IPS-20b (cell line): ENCODE measurements around the gene KANTR.
"Not testable (repeated sequence)": the region's sequence is repeated elsewhere in the genome, so short reads cannot be mapped to it uniquely, and the experiment has no call there.

Experiments
- H3K27ac ChIP-seq: one replicate; pipeline ENCODE4 v1.5.1; 2013; ENCODE audit warnings: low read length
- H3K27me3 ChIP-seq: 2 replicates; pipeline ENCODE4 v1.6.1; 2013; ENCODE audit warnings: mild to moderate bottlenecking, low read length, inconsistent platforms; ENCODE audit not compliant: insufficient read depth
- H3K36me3 ChIP-seq: 2 replicates; pipeline ENCODE4 v1.6.1; 2013; ENCODE audit warnings: low read depth, mild to moderate bottlenecking, inconsistent platforms, low read length, moderate library complexity; ENCODE audit not compliant: insufficient read depth
- H3K4me1 ChIP-seq: 2 replicates; pipeline ENCODE4 v1.6.1; 2013; ENCODE audit warnings: mild to moderate bottlenecking, control low read depth, inconsistent platforms, low read length, moderate library complexity; ENCODE audit not compliant: insufficient read depth
- H3K4me3 ChIP-seq: 2 replicates; pipeline ENCODE4 v1.5.1; 2013; ENCODE audit warnings: mild to moderate bottlenecking, low read length, inconsistent platforms
- H3K9ac ChIP-seq: 2 replicates; pipeline ENCODE4 v1.6.1; 2013; ENCODE audit warnings: low read depth, mild to moderate bottlenecking, inconsistent platforms, low read length, moderate library complexity
- H3K9me3 ChIP-seq: 2 replicates; pipeline ENCODE4 v1.6.1; 2013; ENCODE audit warnings: mild to moderate bottlenecking, low read depth, low read length, inconsistent platforms; ENCODE audit not compliant: insufficient read depth

Gene KANTR

GRCh38 chrX:53153581-53153980, 59.6 kb downstream of the KANTR start:
- Histone ChIP-seq H3K4me1 (no peaks in the 10 kb centered on the region), H3K36me3 (no peaks in the 10 kb centered on the region), H3K9me3 (no peaks in the 10 kb centered on the region)

GRCh38 chrX:53155512-53156206, 61.7 kb downstream of the KANTR start:
- no peak overlapping the region for H3K27ac ChIP-seq
- H3K27me3 ChIP-seq = no peaks in the 10 kb centered on the region
- H3K4me3 ChIP-seq = no peak overlapping the region
- no peaks in the 10 kb centered on the region for H3K9me3 ChIP-seq
- H3K4me1 ChIP-seq = no peaks in the 10 kb centered on the region
- no peak overlapping the region for H3K9ac ChIP-seq
- H3K36me3 ChIP-seq = no peaks in the 10 kb centered on the region

More at GRCh38 chrX:53153581-53153980, 59.6 kb downstream of the KANTR start:
- Histone ChIP-seq H3K9ac (no peak overlapping the region), H3K27me3 (no peaks in the 10 kb centered on the region), H3K27ac (no peak overlapping the region), H3K4me3 (no peak overlapping the region)

GRCh38 chrX:53156207-53156596, 62.3 kb downstream of the KANTR start:
- H3K27me3 ChIP-seq = no peaks in the 10 kb centered on the region
- H3K36me3 ChIP-seq = no peaks in the 10 kb centered on the region
- H3K4me1 ChIP-seq = no peaks in the 10 kb centered on the region
- no peak overlapping the region for H3K27ac ChIP-seq
- H3K9ac ChIP-seq = no peak overlapping the region
- no peak overlapping the region for H3K4me3 ChIP-seq
- no peaks in the 10 kb centered on the region for H3K9me3 ChIP-seq

GRCh38 chrX:53159184-53159583, 65.2 kb downstream of the KANTR start:
- no peak overlapping the region for H3K9ac ChIP-seq
- H3K27me3 ChIP-seq = no peaks in the 10 kb centered on the region
- H3K4me3 ChIP-seq = no peak overlapping the region

GRCh38 chrX:53160297-53160983, 66.5 kb downstream of the KANTR start:
- peaks cover 2% of the 10 kb centered on the region; the same call in 1 of the 2 replicates for H3K4me1 ChIP-seq
- H3K27ac ChIP-seq = no peak overlapping the region
- H3K4me3 ChIP-seq = no peak overlapping the region
- no peaks in the 10 kb centered on the region for H3K9me3 ChIP-seq
- no peak overlapping the region for H3K9ac ChIP-seq
- no peaks in the 10 kb centered on the region for H3K27me3 ChIP-seq
- no peaks in the 10 kb centered on the region for H3K36me3 ChIP-seq

More at GRCh38 chrX:53159184-53159583, 65.2 kb downstream of the KANTR start:
- Histone ChIP-seq H3K4me1 (peaks cover 2% of the 10 kb centered on the region; the same call in 1 of the 2 replicates), H3K27ac (no peak overlapping the region), H3K36me3 (no peaks in the 10 kb centered on the region), H3K9me3 (no peaks in the 10 kb centered on the region)

GRCh38 chrX:53163436-53163835, 69.5 kb downstream of the KANTR start:
- no peaks in the 10 kb centered on the region for H3K27me3 ChIP-seq
- no peak overlapping the region for H3K27ac ChIP-seq
- H3K9ac ChIP-seq = no peak overlapping the region
- H3K9me3 ChIP-seq = no peaks in the 10 kb centered on the region
- H3K4me1 ChIP-seq = peaks cover 2% of the 10 kb centered on the region; the same call in 1 of the 2 replicates
- H3K36me3 ChIP-seq = no peaks in the 10 kb centered on the region
- no peak overlapping the region for H3K4me3 ChIP-seq

- H3K27me3 ChIP-seq, H3K4me1 ChIP-seq, H3K9ac ChIP-seq, H3K36me3 ChIP-seq, H3K27ac ChIP-seq, H3K9me3 ChIP-seq, H3K4me3 ChIP-seq: not testable (repeated sequence)
These were observed 70.6 kb downstream of the KANTR start for GRCh38 chrX:53164566-53164965.

- Histone ChIP-seq H3K4me1 (peaks cover 2% of the 10 kb centered on the region; the same call in 1 of the 2 replicates), H3K9ac (no peak overlapping the region), H3K27ac (no peak overlapping the region), H3K4me3 (no peak overlapping the region), H3K27me3 (no peaks in the 10 kb centered on the region), H3K36me3 (no peaks in the 10 kb centered on the region), H3K9me3 (no peaks in the 10 kb centered on the region)
These were observed 72.2 kb downstream of the KANTR start for GRCh38 chrX:53166103-53166502.

GRCh38 chrX:53171356-53171755, 77.4 kb downstream of the KANTR start:
- Histone ChIP-seq H3K27me3 (no peaks in the 10 kb centered on the region), H3K36me3 (no peaks in the 10 kb centered on the region), H3K9me3 (no peaks in the 10 kb centered on the region), H3K4me3 (no peak overlapping the region), H3K27ac (no peak overlapping the region), H3K4me1 (no peaks in the 10 kb centered on the region), H3K9ac (no peak overlapping the region)
